ENCODE data around the gene DMXL2.
A peak's percentile ranks its signal among the peaks of the same experiment; 100 is the strongest.

The DMXL2 gene

DNA sequence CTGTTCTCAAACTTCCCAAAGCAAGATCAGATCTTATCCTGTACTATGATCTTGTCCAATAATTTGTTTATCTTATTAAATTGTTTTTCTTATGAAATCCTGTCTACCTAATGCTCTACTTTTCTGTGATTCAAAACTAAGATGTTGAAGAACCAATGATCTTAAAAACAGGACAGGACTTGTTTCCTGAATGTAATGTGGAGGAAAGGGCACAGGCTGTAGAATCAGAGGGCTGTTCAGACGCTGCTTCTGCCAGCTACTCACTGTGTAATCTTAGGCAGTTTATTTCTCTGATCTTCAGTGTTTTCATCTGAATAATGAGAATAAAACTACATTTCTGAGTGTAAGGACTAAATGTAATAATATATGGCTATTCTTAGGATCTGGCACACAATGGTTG, 20.1 kb upstream of the DMXL2 start:
- POLR2A ChIA-PET = no interaction called here

GRCh38 chr15:51641490-51642130, 19.0 kb upstream of the DMXL2 start:
- ChIA-PET CTCF (interaction anchor here (1.1 to 8.0 kb wide), 3 partner anchors 8 to 135 kb away, joined by 3 to 68 read pairs (median 6); no protein-coding TSS in a partner anchor), POLR2A (no interaction called here)
- TF ChIP-seq, protein P1, sequence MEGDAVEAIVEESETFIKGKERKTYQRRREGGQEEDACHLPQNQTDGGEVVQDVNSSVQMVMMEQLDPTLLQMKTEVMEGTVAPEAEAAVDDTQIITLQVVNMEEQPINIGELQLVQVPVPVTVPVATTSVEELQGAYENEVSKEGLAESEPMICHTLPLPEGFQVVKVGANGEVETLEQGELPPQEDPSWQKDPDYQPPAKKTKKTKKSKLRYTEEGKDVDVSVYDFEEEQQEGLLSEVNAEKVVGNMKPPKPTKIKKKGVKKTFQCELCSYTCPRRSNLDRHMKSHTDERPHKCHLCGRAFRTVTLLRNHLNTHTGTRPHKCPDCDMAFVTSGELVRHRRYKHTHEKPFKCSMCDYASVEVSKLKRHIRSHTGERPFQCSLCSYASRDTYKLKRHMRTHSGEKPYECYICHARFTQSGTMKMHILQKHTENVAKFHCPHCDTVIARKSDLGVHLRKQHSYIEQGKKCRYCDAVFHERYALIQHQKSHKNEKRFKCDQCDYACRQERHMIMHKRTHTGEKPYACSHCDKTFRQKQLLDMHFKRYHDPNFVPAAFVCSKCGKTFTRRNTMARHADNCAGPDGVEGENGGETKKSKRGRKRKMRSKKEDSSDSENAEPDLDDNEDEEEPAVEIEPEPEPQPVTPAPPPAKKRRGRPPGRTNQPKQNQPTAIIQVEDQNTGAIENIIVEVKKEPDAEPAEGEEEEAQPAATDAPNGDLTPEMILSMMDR (IDR thresholded peaks at IDR 0.05; ENCODE audit: control extremely low read depth, extremely low read depth, low read depth, missing control alignments) = no peak
- DNase-seq (ENCODE audit: extremely low spot score) = no peak

More for the DNA sequence above, 20.1 kb upstream of the DMXL2 start:
- DNase-seq (ENCODE audit: extremely low spot score) = no peak
- TF ChIP-seq, protein P1 (IDR thresholded peaks at IDR 0.05; ENCODE audit: control extremely low read depth, extremely low read depth, low read depth, missing control alignments) = no peak
- CTCF ChIA-PET = interaction anchor here (8.0 kb wide), 1 partner anchor 134 kb away, joined by 68 read pairs; no protein-coding TSS in a partner anchor

- no peak for DNase-seq (ENCODE audit: extremely low spot score)
- TF ChIP-seq, protein P1 (IDR thresholded peaks at IDR 0.05; ENCODE audit: control extremely low read depth, extremely low read depth, low read depth, missing control alignments) = no peak
- POLR2A ChIA-PET = no interaction called here
- CTCF ChIA-PET = interaction anchor here (1.1 to 2.8 kb wide), 3 partner anchors 15 to 123 kb away, joined by 3 to 11 read pairs (median 3); no protein-coding TSS in a partner anchor
Observed at GRCh38 chr15:51634591-51635198, 12.1 kb upstream of the DMXL2 start.

DNA sequence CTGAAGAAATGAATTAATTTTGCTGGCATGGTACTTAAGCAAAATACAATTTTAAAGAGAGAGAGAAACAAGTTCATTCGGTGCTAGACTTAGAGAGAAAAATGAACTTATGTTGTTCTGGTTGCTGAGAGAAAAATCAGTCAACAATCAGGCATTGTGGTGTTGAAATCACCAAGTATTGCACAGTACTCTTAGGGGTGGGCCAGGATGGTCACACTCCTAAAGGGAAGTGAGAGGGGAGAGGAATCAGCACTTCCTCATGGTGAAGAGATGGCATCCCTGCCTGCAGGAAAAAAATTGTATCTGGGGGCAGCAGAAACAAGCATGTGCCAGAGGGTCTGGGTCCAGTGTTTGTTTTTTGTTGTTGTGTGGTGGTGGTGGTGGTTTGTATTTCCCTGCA, 7.0 kb upstream of the DMXL2 start:
- TF ChIP-seq, protein P1 (IDR thresholded peaks at IDR 0.05; ENCODE audit: control extremely low read depth, extremely low read depth, low read depth, missing control alignments) = no peak
- CTCF ChIA-PET = no interaction called here
- POLR2A ChIA-PET = no interaction called here
- DNase-seq (ENCODE audit: extremely low spot score) = no peak

- POLR2A ChIA-PET = no interaction called here
- CTCF ChIA-PET = interaction anchor here (1.3 to 1.6 kb wide), 2 partner anchors 25 to 151 kb away, joined by 4 to 7 read pairs; no protein-coding TSS in a partner anchor
- DNase-seq (ENCODE audit: extremely low spot score) = peak; percentile 31
- TF ChIP-seq, protein P1 (IDR thresholded peaks at IDR 0.05; ENCODE audit: control extremely low read depth, extremely low read depth, low read depth, missing control alignments) = no peak
Observed at GRCh38 chr15:51625236-51625635, 2.7 kb upstream of the DMXL2 start.

- no peak for DNase-seq (ENCODE audit: extremely low spot score)
- ChIA-PET POLR2A (no interaction called here), CTCF (interaction anchor here (1.6 kb wide), 1 partner anchor 26 kb away, joined by 4 read pairs; no protein-coding TSS in a partner anchor)
- TF ChIP-seq, protein P1 (IDR thresholded peaks at IDR 0.05; ENCODE audit: control extremely low read depth, extremely low read depth, low read depth, missing control alignments) = no peak
Observed at GRCh38 chr15:51624022-51624421, 1.5 kb upstream of the DMXL2 start.
